Measurements from ENCODE around the gene IL1RAP. TPM values are rescaled to one million over a fixed set of nuclear protein-coding genes. Genes with fewer than 3 reads are reported as not detected.
"Not testable (repeated sequence)": the region's sequence is repeated elsewhere in the genome, so short reads cannot be mapped to it uniquely, and the experiment has no call there.

IL1RAP gene
- total RNA-seq, 2 donors from 2014 or later: 19.5 to 28.8 TPM

GRCh38 chr3:190673148-190673547 lies 159.3 kb downstream of the IL1RAP start:
- ATAC-seq (no peak), DNase-seq (ENCODE audit: low spot score) (no peak)
- Mint-ChIP-seq H3K4me1 (ENCODE audit: low read depth in 2 of 2) (no peaks in the 10 kb centered on the region), H3K4me3 (no peak overlapping the region), H3K27me3 (peaks cover 0 to 23% of the 10 kb centered on the region in 2 donors), H3K36me3 (no peaks in the 10 kb centered on the region), H3K27ac (no peak overlapping the region), H3K9me3 (peaks cover 4% of the 10 kb centered on the region)

GRCh38 chr3:190676481-190676880 lies 162.6 kb downstream of the IL1RAP start:
- no peak for ATAC-seq
- DNase-seq (ENCODE audit: low spot score): no peak
- H3K4me3 Mint-ChIP-seq: no peak overlapping the region
- H3K27ac Mint-ChIP-seq: no peak overlapping the region
- no peaks in the 10 kb centered on the region for H3K4me1 Mint-ChIP-seq (ENCODE audit: low read depth in 2 of 2)
- H3K27me3 Mint-ChIP-seq: peaks cover 0 to 13% of the 10 kb centered on the region in 2 donors
- H3K9me3 Mint-ChIP-seq: peaks cover 6% of the 10 kb centered on the region
- no peaks in the 10 kb centered on the region for H3K36me3 Mint-ChIP-seq

GRCh38 chr3:190677001-190677400 lies 163.1 kb downstream of the IL1RAP start:
- ATAC-seq (no peak), DNase-seq (ENCODE audit: low spot score) (no peak)
- Mint-ChIP-seq H3K4me1 (ENCODE audit: low read depth in 2 of 2) (no peaks in the 10 kb centered on the region), H3K27me3 (peaks cover 0 to 13% of the 10 kb centered on the region in 2 donors), H3K9me3 (peaks cover 7% of the 10 kb centered on the region), H3K36me3 (no peaks in the 10 kb centered on the region), H3K4me3 (no peak overlapping the region), H3K27ac (no peak overlapping the region)

- H3K9me3 Mint-ChIP-seq; DNase-seq (ENCODE audit: low spot score); H3K4me1 Mint-ChIP-seq (ENCODE audit: low read depth in 2 of 2); H3K4me3 Mint-ChIP-seq; ATAC-seq; H3K27ac Mint-ChIP-seq; H3K36me3 Mint-ChIP-seq: not testable (repeated sequence)
- H3K27me3 Mint-ChIP-seq: peaks cover 0 to 13% of the 10 kb centered on the region in 2 donors
These were observed 164.0 kb downstream of the IL1RAP start for GRCh38 chr3:190677868-190678267.

GRCh38 chr3:190680691-190681090 lies 166.8 kb downstream of the IL1RAP start:
- peaks cover 0 to 10% of the 10 kb centered on the region in 2 donors for H3K27me3 Mint-ChIP-seq
- peaks cover 7% of the 10 kb centered on the region for H3K9me3 Mint-ChIP-seq
- H3K4me1 Mint-ChIP-seq (ENCODE audit: low read depth in 2 of 2): no peaks in the 10 kb centered on the region

GRCh38 chr3:190684776-190685175 lies 170.9 kb downstream of the IL1RAP start:
- H3K36me3 Mint-ChIP-seq: peaks cover 9% of the 10 kb centered on the region
- DNase-seq (ENCODE audit: low spot score): no peak
- H3K4me3 Mint-ChIP-seq: no peak overlapping the region
- H3K27ac Mint-ChIP-seq: no peak overlapping the region
- no peaks in the 10 kb centered on the region for H3K4me1 Mint-ChIP-seq (ENCODE audit: low read depth in 2 of 2)
- peaks cover 3% of the 10 kb centered on the region for H3K9me3 Mint-ChIP-seq
- H3K27me3 Mint-ChIP-seq: peaks cover 0 to 14% of the 10 kb centered on the region in 2 donors
- ATAC-seq: no peak

More at GRCh38 chr3:190680691-190681090, 166.8 kb downstream of the IL1RAP start:
- Mint-ChIP-seq H3K4me3 (no peak overlapping the region), H3K36me3 (no peaks in the 10 kb centered on the region), H3K27ac (no peak overlapping the region)
- ATAC-seq (no peak), DNase-seq (ENCODE audit: low spot score) (no peak)

GRCh38 chr3:190686011-190686410 lies 172.1 kb downstream of the IL1RAP start:
- no peak overlapping the region for H3K27ac Mint-ChIP-seq
- H3K4me1 Mint-ChIP-seq (ENCODE audit: low read depth in 2 of 2): no peaks in the 10 kb centered on the region
- H3K9me3 Mint-ChIP-seq: peaks cover 3% of the 10 kb centered on the region
- DNase-seq (ENCODE audit: low spot score) (no peak), ATAC-seq (no peak)
- peaks cover 9% of the 10 kb centered on the region for H3K36me3 Mint-ChIP-seq
- peaks cover 0 to 14% of the 10 kb centered on the region in 2 donors for H3K27me3 Mint-ChIP-seq
- no peak overlapping the region for H3K4me3 Mint-ChIP-seq

GRCh38 chr3:190690246-190690645 lies 176.4 kb downstream of the IL1RAP start:
- ATAC-seq: no peak

GRCh38 chr3:190692256-190692655 lies 178.4 kb downstream of the IL1RAP start:
- Mint-ChIP-seq H3K27ac (no peak overlapping the region), H3K9me3 (no peaks in the 10 kb centered on the region), H3K36me3 (peaks cover 9% of the 10 kb centered on the region), H3K4me3 (no peak overlapping the region), H3K27me3 (peaks cover 0 to 14% of the 10 kb centered on the region in 2 donors), H3K4me1 (ENCODE audit: low read depth in 2 of 2) (no peaks in the 10 kb centered on the region)
- no peak for ATAC-seq
- DNase-seq (ENCODE audit: low spot score): no peak

More at GRCh38 chr3:190690246-190690645, 176.4 kb downstream of the IL1RAP start:
- Mint-ChIP-seq H3K4me1 (ENCODE audit: low read depth in 2 of 2) (no peaks in the 10 kb centered on the region), H3K9me3 (no peaks in the 10 kb centered on the region), H3K27ac (no peak overlapping the region), H3K27me3 (peaks cover 0 to 14% of the 10 kb centered on the region in 2 donors), H3K4me3 (no peak overlapping the region), H3K36me3 (peaks cover 9% of the 10 kb centered on the region)
- DNase-seq (ENCODE audit: low spot score): no peak

- Mint-ChIP-seq H3K27me3 (no peaks in the 10 kb centered on the region), H3K9me3 (no peaks in the 10 kb centered on the region), H3K36me3 (no peaks in the 10 kb centered on the region), H3K4me1 (ENCODE audit: low read depth in 2 of 2) (no peaks in the 10 kb centered on the region), H3K4me3 (no peak overlapping the region), H3K27ac (no peak overlapping the region)
- ATAC-seq (no peak), DNase-seq (ENCODE audit: low spot score) (no peak)
These were observed 180.6 kb downstream of the IL1RAP start for GRCh38 chr3:190694335-190695001.

GRCh38 chr3:190695225-190695624 lies 181.3 kb downstream of the IL1RAP start:
- no peak overlapping the region for H3K27ac Mint-ChIP-seq
- ATAC-seq: no peak
- peaks cover 0 to 1% of the 10 kb centered on the region in 2 donors for H3K27me3 Mint-ChIP-seq
- H3K36me3 Mint-ChIP-seq: no peaks in the 10 kb centered on the region
- H3K9me3 Mint-ChIP-seq: no peaks in the 10 kb centered on the region
- no peak overlapping the region for H3K4me3 Mint-ChIP-seq
- no peaks in the 10 kb centered on the region for H3K4me1 Mint-ChIP-seq (ENCODE audit: low read depth in 2 of 2)
- no peak for DNase-seq (ENCODE audit: low spot score)

- no peak for ATAC-seq
- no peaks in the 10 kb centered on the region for H3K36me3 Mint-ChIP-seq
- H3K9me3 Mint-ChIP-seq: peaks cover 3% of the 10 kb centered on the region
- no peaks in the 10 kb centered on the region for H3K4me1 Mint-ChIP-seq (ENCODE audit: low read depth in 2 of 2)
- H3K27me3 Mint-ChIP-seq: peaks cover 2 to 8% of the 10 kb centered on the region in 2 donors
- no peak overlapping the region for H3K4me3 Mint-ChIP-seq
- H3K27ac Mint-ChIP-seq: no peak overlapping the region
- DNase-seq (ENCODE audit: low spot score): no peak
These were observed 182.1 kb downstream of the IL1RAP start for GRCh38 chr3:190695994-190696393.

GRCh38 chr3:190696777-190697501 lies 183.1 kb downstream of the IL1RAP start:
- H3K27ac Mint-ChIP-seq: no peak overlapping the region
- DNase-seq (ENCODE audit: low spot score) (no peak), ATAC-seq (no peak)
- peaks cover 3% of the 10 kb centered on the region for H3K9me3 Mint-ChIP-seq
- H3K4me1 Mint-ChIP-seq (ENCODE audit: low read depth in 2 of 2): no peaks in the 10 kb centered on the region
- no peaks in the 10 kb centered on the region for H3K36me3 Mint-ChIP-seq
- peaks cover 2 to 8% of the 10 kb centered on the region in 2 donors for H3K27me3 Mint-ChIP-seq
- H3K4me3 Mint-ChIP-seq: no peak overlapping the region

GRCh38 chr3:190697502-190697830 lies 183.6 kb downstream of the IL1RAP start:
- Mint-ChIP-seq H3K27me3 (peaks cover 2 to 8% of the 10 kb centered on the region in 2 donors), H3K9me3 (peaks cover 3% of the 10 kb centered on the region), H3K4me1 (ENCODE audit: low read depth in 2 of 2) (no peaks in the 10 kb centered on the region), H3K4me3 (no peak overlapping the region), H3K27ac (no peak overlapping the region), H3K36me3 (no peaks in the 10 kb centered on the region)
- DNase-seq (ENCODE audit: low spot score) (no peak), ATAC-seq (no peak)

Measured in natural killer cell treated with Interleukin-12 subunit alpha and Interleukin-12 subunit beta and Interleukin-15 and Interleukin-18, amount 100 ng/mL, for 72 hours (primary cell).